PC-3 (cell line): Measurements from ENCODE around the gene COL27A1. TPM values are rescaled to one million over a fixed set of nuclear protein-coding genes. Genes with fewer than 3 reads are reported as not detected.
"Not testable (repeated sequence)": the region's sequence is repeated elsewhere in the genome, so short reads cannot be mapped to it uniquely, and the experiment has no call there.

Experiments
- ATAC-seq: fragments of 200-7000 bp; cut with Tn5 transposase; 2 replicates; pipeline ENCODE4 v1.9.1; 2020; ENCODE audit warnings: mild to moderate bottlenecking, moderate library complexity
- BruUV-seq: library from RNA; stranded (reverse); fragments of 400-500 nt; replicated peaks from 2 replicates; lab custom pipeline; 2021; lab: Mats Ljungman, UMichigan
- CTCF ChIA-PET: fragments of 300-600 bp; sonication (Branson Sonifier 250); formaldehyde crosslinking; loops from one replicate; lab custom pipeline; 2022; ENCODE audit warnings: antibody characterized with exemption; lab: Charles Lee
- POLR2A ChIA-PET: fragments of 300-600 bp; sonication (Branson Sonifier 250); formaldehyde crosslinking; loops from one replicate; lab custom pipeline; 2022; ENCODE audit warnings: antibody characterized with exemption; ENCODE audit not compliant: unreplicated experiment; lab: Charles Lee
- DNase-seq: peaks from one replicate; pipeline ENCODE4 v3.0.0-alpha.2; 2015
- H2AFZ ChIP-seq: fragments of 300-600 bp; sonication (generic); 2 replicates; pipeline ENCODE4 v1.6.0; 2016; ENCODE audit warnings: antibody characterized with exemption, low read length
- H3F3A ChIP-seq: fragments of 300-600 bp; sonication (generic); one replicate; pipeline ENCODE4 v1.6.0; 2017; ENCODE audit warnings: antibody characterized with exemption, low read length, control low read depth, mild to moderate bottlenecking; ENCODE audit not compliant: unreplicated experiment
- H3K27ac ChIP-seq: fragments of 300-600 bp; sonication (generic); 2 replicates; pipeline ENCODE4 v1.5.1; 2016; ENCODE audit warnings: mild to moderate bottlenecking, low read length
- H3K27me3 ChIP-seq: fragments of 300-600 bp; sonication (generic); 2 replicates; pipeline ENCODE4 v1.6.1; 2016; ENCODE audit warnings: low read length, mixed read lengths
- H3K36me3 ChIP-seq: fragments of 300-600 bp; sonication (generic); 2 replicates; pipeline ENCODE4 v1.6.1; 2016; ENCODE audit warnings: low read depth, mixed run types, low read length, mixed read lengths
- H3K4me1 ChIP-seq: fragments of 300-600 bp; sonication (generic); 2 replicates; pipeline ENCODE4 v1.5.1; 2016; ENCODE audit warnings: low read length; ENCODE audit not compliant: insufficient read depth
- H3K4me2 ChIP-seq: fragments of 300-600 bp; sonication (generic); 2 replicates; pipeline ENCODE4 v1.6.0; 2016; ENCODE audit warnings: low read length
- H3K4me3 ChIP-seq: fragments of 300-600 bp; sonication (generic); 2 replicates; pipeline ENCODE4 v1.5.1; 2016; ENCODE audit warnings: mild to moderate bottlenecking, low read length, mixed read lengths
- H3K79me2 ChIP-seq: fragments of 300-600 bp; sonication (generic); 2 replicates; pipeline ENCODE4 v1.6.1; 2017; ENCODE audit warnings: low read length, mixed read lengths
- H3K9ac ChIP-seq: fragments of 300-600 bp; sonication (generic); 2 replicates; pipeline ENCODE4 v1.6.0; 2016; ENCODE audit warnings: mild to moderate bottlenecking, low read length
- H3K9me2 ChIP-seq: fragments of 300-600 bp; sonication (generic); replicated peaks from 2 replicates; pipeline ENCODE4 v1.6.1; 2016; ENCODE audit warnings: mixed run types, low read length, mixed read lengths
- H3K9me3 ChIP-seq: fragments of 300-600 bp; sonication (generic); 2 replicates; pipeline ENCODE4 v1.6.1; 2016; ENCODE audit warnings: low read length, mixed read lengths
- H4K20me1 ChIP-seq: fragments of 300-600 bp; sonication (generic); 2 replicates; pipeline ENCODE4 v1.6.1; 2016; ENCODE audit warnings: low read length, mixed read lengths
- CTCF ChIP-seq: fragments of 300-600 bp; sonication (generic); conservative IDR thresholded peaks from 2 replicates; pipeline ENCODE4 v1.5.1; 2017; ENCODE audit warnings: antibody characterized with exemption, low read depth, mild to moderate bottlenecking, low read length
- EZH2 ChIP-seq: fragments of 300-600 bp; sonication (generic); IDR thresholded peaks from one replicate; pipeline ENCODE4 v1.6.1; 2017; ENCODE audit warnings: antibody characterized with exemption, mild to moderate bottlenecking, low read length; ENCODE audit not compliant: unreplicated experiment
- EZH2phosphoT487 ChIP-seq: fragments of 300-600 bp; sonication (generic); IDR thresholded peaks from 2 replicates; pipeline ENCODE4 v1.6.1; 2018; ENCODE audit warnings: mild to moderate bottlenecking, antibody characterized with exemption, low read length, borderline replicate concordance
- intact Hi-C: fragments of 100-400 bp; cut with micrococcal nuclease; formaldehyde crosslinking; loops from 2 replicates; pipeline ENCODE4 v1.9.0; 2023
- total RNA-seq: library from RNA; depleted of rRNA; stranded (reverse); fragments of >200 nt; gene quantifications from 2 replicates; pipeline ENCODE4 v1.2.3, GENCODE V29; 2014

COL27A1 gene
- total RNA-seq, 1 experiment from 2014 or later = 4.3 TPM

GRCh38 chr9:114321759-114322158 is 166.4 kb downstream of the COL27A1 start:
- Histone ChIP-seq H3K27ac (no peak overlapping the region), H2AFZ (no peak overlapping the region), H3K9me3 (no peaks in the 10 kb centered on the region), H3K9me2 (no peaks in the 10 kb centered on the region), H3K79me2 (no peaks in the 10 kb centered on the region), H3K36me3 (no peaks in the 10 kb centered on the region), H3K4me2 (no peak overlapping the region), H4K20me1 (no peaks in the 10 kb centered on the region), H3K9ac (no peak overlapping the region), H3F3A (no peaks in the 10 kb centered on the region), H3K4me3 (no peak overlapping the region), H3K27me3 (no peaks in the 10 kb centered on the region), H3K4me1 (no peaks in the 10 kb centered on the region)
- intact Hi-C loops = no loop called here
- BruUV-seq = no TSS peak
- ATAC-seq = no peak
- no peak for TF ChIP-seq EZH2phosphoT487
- TF ChIP-seq CTCF = no peak
- TF ChIP-seq EZH2 = no peak
- no peak for DNase-seq
- CTCF ChIA-PET = no interaction called here
- POLR2A ChIA-PET = no interaction called here

GRCh38 chr9:114322160-114322818 is 167.0 kb downstream of the COL27A1 start:
- POLR2A ChIA-PET, DNase-seq, H3K27ac ChIP-seq, H3F3A ChIP-seq, ATAC-seq, H3K9ac ChIP-seq, intact Hi-C loops, H3K36me3 ChIP-seq, BruUV-seq, H3K4me1 ChIP-seq, H3K4me2 ChIP-seq, H3K79me2 ChIP-seq, H3K9me2 ChIP-seq, CTCF ChIA-PET, H2AFZ ChIP-seq, H3K9me3 ChIP-seq, H3K4me3 ChIP-seq, H4K20me1 ChIP-seq, H3K27me3 ChIP-seq: not testable (repeated sequence)

GRCh38 chr9:114322831-114323531 is 167.6 kb downstream of the COL27A1 start, which contains the start of gene ORM1:
Gene ORM1, plus strand, starts transcription at chr9:114323098. Its CDS starts 36 bp downstream, at chr9:114323134.
- H2AFZ ChIP-seq, H3K79me2 ChIP-seq, H3K4me1 ChIP-seq, H3K9ac ChIP-seq, H3K4me3 ChIP-seq, BruUV-seq, H3F3A ChIP-seq, H4K20me1 ChIP-seq, H3K27ac ChIP-seq, POLR2A ChIA-PET, H3K27me3 ChIP-seq, ATAC-seq, CTCF ChIA-PET, intact Hi-C loops, H3K9me2 ChIP-seq, H3K9me3 ChIP-seq, DNase-seq, H3K36me3 ChIP-seq, H3K4me2 ChIP-seq: not testable (repeated sequence)

- H3K4me3 ChIP-seq, H2AFZ ChIP-seq, H3K4me1 ChIP-seq, DNase-seq, ATAC-seq, BruUV-seq, H3K79me2 ChIP-seq, intact Hi-C loops, H3F3A ChIP-seq, H3K9me2 ChIP-seq, H3K27ac ChIP-seq, POLR2A ChIA-PET, H4K20me1 ChIP-seq, CTCF ChIA-PET, H3K9ac ChIP-seq, H3K27me3 ChIP-seq, H3K4me2 ChIP-seq, H3K36me3 ChIP-seq, H3K9me3 ChIP-seq: not testable (repeated sequence)
These were observed 168.5 kb downstream of the COL27A1 start for GRCh38 chr9:114323849-114324248.
